Brain pericyte (primary cell): ENCODE data around the gene HCN3.

ENCODE experiments used
- DNase-seq: peaks from one replicate; pipeline ENCODE4 v3.0.0-alpha.2; 2012; ENCODE audit warnings: low read depth, low spot score

HCN3 gene

DNA sequence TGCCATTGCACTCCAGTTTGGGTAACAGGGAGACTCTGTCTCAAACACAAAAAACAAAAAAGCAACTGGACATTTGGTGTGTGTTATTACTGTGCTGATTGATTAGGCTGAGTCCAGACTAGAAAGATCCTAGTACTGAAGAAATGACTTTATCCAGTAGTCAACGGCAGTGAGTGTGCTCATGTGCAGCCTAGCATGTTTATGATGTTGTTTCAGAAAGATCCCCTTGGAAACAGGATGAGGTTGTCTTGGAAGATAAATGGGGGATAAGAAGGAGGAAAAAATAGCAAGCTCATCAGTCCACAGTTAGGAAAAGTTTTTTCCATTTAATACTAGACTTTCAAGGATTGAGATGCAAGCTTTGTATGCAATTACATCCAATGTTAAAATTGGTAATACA, 57.7 kb downstream of the HCN3 start:
- DNase-seq, result no peak
